HG02943 (cell line): ENCODE measurements around the gene CD81.

ENCODE experiments used
- ATAC-seq: cut with Tn5 transposase; IDR thresholded peaks from one replicate; pipeline ENCODE4 v1.9.1; 2021; ENCODE audit warnings: mild to moderate bottlenecking, low read depth, moderate library complexity; ENCODE audit not compliant: unreplicated experiment

Gene CD81

GRCh38 chr11:2388431-2389376 lies 11.6 kb downstream of the CD81 start:
- no peak for ATAC-seq

- ATAC-seq, result no peak
These were observed 12.4 kb downstream of the CD81 start for GRCh38 chr11:2389377-2390026.

- no peak for ATAC-seq
These were observed 13.1 kb downstream of the CD81 start for GRCh38 chr11:2390091-2390724.

- ATAC-seq, result no peak
These were observed 13.6 kb downstream of the CD81 start for GRCh38 chr11:2390725-2391151.

- no peak for ATAC-seq
These were observed 14.3 kb downstream of the CD81 start for GRCh38 chr11:2391181-2391975.

GRCh38 chr11:2392241-2392959 lies 15.3 kb downstream of the CD81 start:
- no peak for ATAC-seq

GRCh38 chr11:2393111-2393868 lies 16.2 kb downstream of the CD81 start:
- ATAC-seq, result no peak

- ATAC-seq, result no peak
These were observed 17.1 kb downstream of the CD81 start for GRCh38 chr11:2393941-2394817.

GRCh38 chr11:2394818-2395105 lies 17.7 kb downstream of the CD81 start:
- ATAC-seq, result no peak

- no peak for ATAC-seq
These were observed 18.2 kb downstream of the CD81 start for GRCh38 chr11:2395211-2395730.

GRCh38 chr11:2395856-2396255 lies 18.7 kb downstream of the CD81 start:
- ATAC-seq, result no peak

- no peak for ATAC-seq
These were observed 19.4 kb downstream of the CD81 start for GRCh38 chr11:2396471-2396870.

GRCh38 chr11:2397005-2397404 lies 19.9 kb downstream of the CD81 start:
- ATAC-seq, result no peak

- no peak for ATAC-seq
These were observed 21.7 kb downstream of the CD81 start for GRCh38 chr11:2398664-2399355.

GRCh38 chr11:2399488-2400068 lies 22.5 kb downstream of the CD81 start:
- no peak for ATAC-seq

- ATAC-seq, result peak; percentile 82
These were observed 23.1 kb downstream of the CD81 start, which contains the start of gene TSSC4 for GRCh38 chr11:2400069-2400761. Gene TSSC4 (plus strand): TSS chr11:2400750. CDS start chr11:2402634, 1,884 bp downstream.
